Tibial nerve (tissue), 4 donors: Measurements from ENCODE around the gene FNBP1L. TPM values are rescaled to one million over a fixed set of nuclear protein-coding genes. Genes with fewer than 3 reads are reported as not detected.
"Not testable (repeated sequence)": the region's sequence is repeated elsewhere in the genome, so short reads cannot be mapped to it uniquely, and the experiment has no call there.

ENCODE experiments used
- DNase-seq, 2 donors: peaks; one replicate each; pipeline ENCODE4 v3.0.0-alpha.2; 2019; ENCODE audit warnings: low spot score in 2 of 2
- H3K27ac ChIP-seq, 4 donors: fragments of 200-600 bp; sonication (generic) in 3 of 4; one replicate each; pipeline ENCODE4 v1.5.1; 2017 to 2019; ENCODE audit warnings: mild to moderate bottlenecking in 1 of 4
- H3K27me3 ChIP-seq, 2 donors: fragments of 200-600 bp; sonication (generic) in 1 of 2; one replicate each; pipeline versions ENCODE4 v1.5.1 to v1.6.0; 2017 to 2019
- H3K36me3 ChIP-seq, 3 donors: fragments of 200-600 bp; sonication (generic); one replicate each; pipeline ENCODE4 v1.5.1; 2018 to 2019
- H3K4me1 ChIP-seq, 4 donors: fragments of 200-600 bp; sonication (generic) in 3 of 4; one replicate each; pipeline ENCODE4 v1.5.1; 2017 to 2019
- H3K4me3 ChIP-seq, 4 donors: fragments of 200-600 bp; sonication (generic) in 3 of 4; one replicate each; pipeline ENCODE4 v1.5.1; 2017 to 2019; ENCODE audit warnings: mild to moderate bottlenecking in 1 of 4, moderate library complexity in 1 of 4
- H3K9me3 ChIP-seq, 4 donors: fragments of 200-600 bp; sonication (generic) in 3 of 4; one replicate each; pipeline ENCODE4 v1.5.1; 2017 to 2019
- CTCF ChIP-seq, 5 experiments: fragments of 200-600 bp in 3 of 5; fragments of 450-650 bp in 2 of 5; sonication (generic) in 3 of 5; IDR thresholded peaks; one replicate each; pipeline ENCODE4 v1.5.1; 2016 to 2019; ENCODE audit warnings: antibody characterized with exemption in 5 of 5, mild to moderate bottlenecking in 3 of 5, moderate library complexity in 2 of 5
- EP300 ChIP-seq, 2 donors: sonication (generic); formaldehyde crosslinking; IDR thresholded peaks; one replicate each; pipeline ENCODE4 v1.6.1; 2017; ENCODE audit warnings: antibody characterized with exemption in 2 of 2, mild to moderate bottlenecking in 1 of 2
- POLR2A ChIP-seq, 2 donors: fragments of 450-650 bp; IDR thresholded peaks; one replicate each; pipeline ENCODE4 v1.6.1; 2017; ENCODE audit warnings: antibody characterized with exemption in 2 of 2, mild to moderate bottlenecking in 2 of 2, moderate library complexity in 2 of 2
- WGBS, 2 donors: methylation state at CpG; one replicate each; pipeline ENCODE4 v1.1.5; 2018; 5-methylcytosine and 5-hydroxymethylcytosine counted together
- total RNA-seq, 4 donors: library from RNA; depleted of rRNA; stranded (reverse); fragments of >200 nt; gene quantifications; one replicate each; pipeline ENCODE4 v1.1.0, GENCODE V29; 2016

The FNBP1L gene
- total RNA-seq, 4 donors from 2014 or later, result 18.3 to 23.2 (median 20.5) TPM

- Histone ChIP-seq H3K27me3 (no peaks in the 10 kb centered on the region), H3K9me3 (peaks cover 0 to 13% (median 0%) of the 10 kb centered on the region in 4 donors), H3K4me1 (no peaks in the 10 kb centered on the region), H3K27ac (no peak overlapping the region), H3K4me3 (no peak overlapping the region), H3K36me3 (peaks cover 0 to 7% (median 0%) of the 10 kb centered on the region in 3 donors)
- DNase-seq, result no peak
- 78 to 91% methylated on average over 6 of the region's 6 CpGs for WGBS, 2 donors
- TF ChIP-seq EP300 (IDR thresholded peaks at IDR 0.05), result no peak
- no peak for TF ChIP-seq CTCF (IDR thresholded peaks at IDR 0.05)
- TF ChIP-seq POLR2A (IDR thresholded peaks at IDR 0.05), result no peak
These were observed 23.4 kb downstream of the FNBP1L start for GRCh38 chr1:93471284-93471683.

GRCh38 chr1:93471911-93472310 lies 24.0 kb downstream of the FNBP1L start:
- DNase-seq, result no peak
- Histone ChIP-seq H3K27ac (no peak overlapping the region), H3K4me1 (no peaks in the 10 kb centered on the region), H3K27me3 (no peaks in the 10 kb centered on the region), H3K4me3 (no peak overlapping the region), H3K9me3 (peaks cover 0 to 7% (median 0%) of the 10 kb centered on the region in 4 donors), H3K36me3 (peaks cover 0 to 3% (median 0%) of the 10 kb centered on the region in 3 donors)
- no peak for TF ChIP-seq POLR2A (IDR thresholded peaks at IDR 0.05)
- no peak for TF ChIP-seq CTCF (IDR thresholded peaks at IDR 0.05)
- WGBS, 2 donors, result 45 to 57% methylated on average over 1 of the region's 1 CpG

- Histone ChIP-seq H3K4me1 (no peaks in the 10 kb centered on the region), H3K27ac (no peak overlapping the region), H3K36me3 (no peaks in the 10 kb centered on the region), H3K9me3 (peaks cover 0 to 10% (median under 1%) of the 10 kb centered on the region in 4 donors), H3K4me3 (no peak overlapping the region), H3K27me3 (no peaks in the 10 kb centered on the region)
- DNase-seq, result no peak
- 73 to 84% methylated on average over 2 of the region's 2 CpGs for WGBS, 2 donors
- TF ChIP-seq CTCF (IDR thresholded peaks at IDR 0.05) (no peak), POLR2A (IDR thresholded peaks at IDR 0.05) (no peak), EP300 (IDR thresholded peaks at IDR 0.05) (no peak)
These were observed 26.4 kb downstream of the FNBP1L start for GRCh38 chr1:93474321-93474720.

- Histone ChIP-seq H3K27ac (no peak overlapping the region), H3K27me3 (no peaks in the 10 kb centered on the region), H3K4me3 (no peak overlapping the region), H3K36me3 (no peaks in the 10 kb centered on the region), H3K9me3 (peaks cover 0 to 21% (median 2%) of the 10 kb centered on the region in 4 donors), H3K4me1 (no peaks in the 10 kb centered on the region)
- no peak for DNase-seq
- 92 to 95% methylated on average over 1 of the region's 1 CpG for WGBS, 2 donors
- TF ChIP-seq POLR2A (IDR thresholded peaks at IDR 0.05), result no peak
- TF ChIP-seq EP300 (IDR thresholded peaks at IDR 0.05), result no peak
- no peak for TF ChIP-seq CTCF (IDR thresholded peaks at IDR 0.05)
These were observed 27.8 kb downstream of the FNBP1L start for GRCh38 chr1:93475681-93476080.

- H3K4me1 ChIP-seq, H3K27me3 ChIP-seq, H3K27ac ChIP-seq, DNase-seq, H3K4me3 ChIP-seq, H3K36me3 ChIP-seq: not testable (repeated sequence)
- H3K9me3 ChIP-seq, result peaks cover 0 to 21% (median 2%) of the 10 kb centered on the region in 4 donors
- 90 to 91% methylated on average over 8 of the region's 8 CpGs for WGBS, 2 donors
These were observed 31.3 kb downstream of the FNBP1L start for GRCh38 chr1:93479133-93479745.

- WGBS, 2 donors, result 85 to 91% methylated on average over 5 of the region's 5 CpGs
- DNase-seq, H3K27ac ChIP-seq, H3K36me3 ChIP-seq, H3K4me1 ChIP-seq, H3K4me3 ChIP-seq, H3K27me3 ChIP-seq: not testable (repeated sequence)
- peaks cover 0 to 21% (median 2%) of the 10 kb centered on the region in 4 donors for H3K9me3 ChIP-seq
These were observed 34.0 kb downstream of the FNBP1L start for GRCh38 chr1:93481899-93482298.
